SK-N-SH treated with all-trans-retinoic acid at 6 μM for 48 hours (cell line): Measurements from ENCODE around the gene UNC13C.

Source experiments
- BACH2 ChIP-seq: fragments of 250-450 bp; sonication (Bioruptor Pico); IDR thresholded peaks from 2 replicates; pipeline ENCODE4 v1.9.0; 2021; ENCODE audit warnings: mild to moderate bottlenecking, borderline replicate concordance
- GLIS3 ChIP-seq: fragments of 250-450 bp; sonication (Bioruptor Pico); IDR thresholded peaks from 2 replicates; pipeline ENCODE4 v1.5.0; 2020; ENCODE audit warnings: mild to moderate bottlenecking, moderate library complexity
- TF ChIP-seq, protein P1 (sequence below): fragments of 250-450 bp; sonication (Bioruptor Pico); IDR thresholded peaks from 2 replicates; pipeline ENCODE4 v1.8.0; 2021; ENCODE audit warnings: low read depth, mild to moderate bottlenecking, moderate library complexity, borderline replicate concordance
- TF ChIP-seq, protein P2 (sequence below): fragments of 250-450 bp; sonication (Bioruptor Pico); IDR thresholded peaks from 2 replicates; pipeline ENCODE4 v1.8.0; 2020; ENCODE audit warnings: mild to moderate bottlenecking, moderate library complexity, borderline replicate concordance

GRCh38 chr15:54280726-54281125 lies 302.5 kb downstream of the UNC13C start:
- TF ChIP-seq GLIS3 (CRISPR knock-in tag) (no peak), BACH2 (CRISPR knock-in tag) (no peak)
- TF ChIP-seq, protein P1, sequence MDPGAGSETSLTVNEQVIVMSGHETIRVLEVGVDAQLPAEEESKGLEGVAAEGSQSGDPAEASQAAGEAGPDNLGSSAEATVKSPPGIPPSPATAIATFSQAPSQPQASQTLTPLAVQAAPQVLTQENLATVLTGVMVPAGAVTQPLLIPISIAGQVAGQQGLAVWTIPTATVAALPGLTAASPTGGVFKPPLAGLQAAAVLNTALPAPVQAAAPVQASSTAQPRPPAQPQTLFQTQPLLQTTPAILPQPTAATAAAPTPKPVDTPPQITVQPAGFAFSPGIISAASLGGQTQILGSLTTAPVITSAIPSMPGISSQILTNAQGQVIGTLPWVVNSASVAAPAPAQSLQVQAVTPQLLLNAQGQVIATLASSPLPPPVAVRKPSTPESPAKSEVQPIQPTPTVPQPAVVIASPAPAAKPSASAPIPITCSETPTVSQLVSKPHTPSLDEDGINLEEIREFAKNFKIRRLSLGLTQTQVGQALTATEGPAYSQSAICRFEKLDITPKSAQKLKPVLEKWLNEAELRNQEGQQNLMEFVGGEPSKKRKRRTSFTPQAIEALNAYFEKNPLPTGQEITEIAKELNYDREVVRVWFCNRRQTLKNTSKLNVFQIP (CRISPR knock-in tag) = no peak
- TF ChIP-seq, protein P2, sequence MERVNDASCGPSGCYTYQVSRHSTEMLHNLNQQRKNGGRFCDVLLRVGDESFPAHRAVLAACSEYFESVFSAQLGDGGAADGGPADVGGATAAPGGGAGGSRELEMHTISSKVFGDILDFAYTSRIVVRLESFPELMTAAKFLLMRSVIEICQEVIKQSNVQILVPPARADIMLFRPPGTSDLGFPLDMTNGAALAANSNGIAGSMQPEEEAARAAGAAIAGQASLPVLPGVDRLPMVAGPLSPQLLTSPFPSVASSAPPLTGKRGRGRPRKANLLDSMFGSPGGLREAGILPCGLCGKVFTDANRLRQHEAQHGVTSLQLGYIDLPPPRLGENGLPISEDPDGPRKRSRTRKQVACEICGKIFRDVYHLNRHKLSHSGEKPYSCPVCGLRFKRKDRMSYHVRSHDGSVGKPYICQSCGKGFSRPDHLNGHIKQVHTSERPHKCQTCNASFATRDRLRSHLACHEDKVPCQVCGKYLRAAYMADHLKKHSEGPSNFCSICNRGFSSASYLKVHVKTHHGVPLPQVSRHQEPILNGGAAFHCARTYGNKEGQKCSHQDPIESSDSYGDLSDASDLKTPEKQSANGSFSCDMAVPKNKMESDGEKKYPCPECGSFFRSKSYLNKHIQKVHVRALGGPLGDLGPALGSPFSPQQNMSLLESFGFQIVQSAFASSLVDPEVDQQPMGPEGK (CRISPR knock-in tag) = no peak
